Natural killer cell (primary cell): Measurements from ENCODE around the gene DTNBP1. TPM values are rescaled to one million over a fixed set of nuclear protein-coding genes. Genes with fewer than 3 reads are reported as not detected.

ENCODE experiments used
- ATAC-seq, 3 donors: fragments of 150-1000 bp in 2 of 3; fragments of 200-7000 bp in 1 of 3; cut with Tn5 transposase; 1 replicate in 1 of 3; 2 replicates in 2 of 3; pipeline ENCODE4 v1.10.0; 2021; ENCODE audit warnings: mild to moderate bottlenecking in 2 of 3, moderate library complexity in 2 of 3
- DNase-seq, 2 donors: peaks; one replicate each; pipeline versions ENCODE4 v3.0.0 to v3.0.0-alpha.2; 2013 to 2021; ENCODE audit warnings: mixed read lengths in 1 of 2
- H3K27ac ChIP-seq: one replicate; pipeline ENCODE4 v1.5.1; 2013; ENCODE audit warnings: mild to moderate bottlenecking, low read length
- H3K27me3 ChIP-seq: one replicate; pipeline ENCODE4 v1.6.1; 2013; ENCODE audit warnings: low read length; ENCODE audit not compliant: control insufficient read depth, insufficient read depth
- H3K36me3 ChIP-seq: one replicate; pipeline ENCODE4 v1.6.1; 2013; ENCODE audit warnings: low read length; ENCODE audit not compliant: control insufficient read depth, insufficient read depth
- H3K4me1 ChIP-seq: one replicate; pipeline ENCODE4 v1.6.1; 2013; ENCODE audit warnings: low read length; ENCODE audit not compliant: control insufficient read depth, insufficient read depth
- H3K4me3 ChIP-seq: one replicate; pipeline ENCODE4 v1.5.1; 2013; ENCODE audit warnings: low read length
- H3K9me3 ChIP-seq: one replicate; pipeline ENCODE4 v1.6.1; 2013; ENCODE audit warnings: low read length; ENCODE audit not compliant: control insufficient read depth, insufficient read depth
- H3K27ac Mint-ChIP-seq, 2 donors: one replicate each; pipeline ENCODE4 v1.8.0; 2022; ENCODE audit warnings: mild to moderate bottlenecking in 2 of 2, mixed read lengths in 2 of 2, moderate library complexity in 1 of 2
- H3K27me3 Mint-ChIP-seq, 2 donors: one replicate each; pipeline ENCODE4 v1.8.0; 2022; ENCODE audit warnings: low read depth in 2 of 2, mixed read lengths in 2 of 2
- H3K36me3 Mint-ChIP-seq: one replicate; pipeline ENCODE4 v1.8.0; 2022; ENCODE audit warnings: mixed read lengths
- H3K4me1 Mint-ChIP-seq, 2 donors: one replicate each; pipeline ENCODE4 v1.8.0; 2022; ENCODE audit warnings: mixed read lengths in 2 of 2
- H3K4me3 Mint-ChIP-seq: one replicate; pipeline ENCODE4 v1.8.0; 2022; ENCODE audit warnings: mild to moderate bottlenecking, moderate library complexity, mixed read lengths
- H3K9me3 Mint-ChIP-seq, 2 donors: one replicate each; pipeline ENCODE4 v1.8.0; 2022; ENCODE audit warnings: mixed read lengths in 2 of 2
- CTCF ChIP-seq: fragments of 200-600 bp; IDR thresholded peaks from one replicate; pipeline ENCODE4 v1.8.0; 2022; ENCODE audit warnings: antibody characterized with exemption
- WGBS: methylation state at CpG from one replicate; pipeline ENCODE4 v1.1.7; 2013; ENCODE audit warnings: missing lambda C conversion rate; ENCODE audit not compliant: insufficient coverage; 5-methylcytosine and 5-hydroxymethylcytosine counted together
- intact Hi-C: fragments of 100-400 bp; cut with micrococcal nuclease; formaldehyde crosslinking; loops from one replicate; pipeline ENCODE4 v1.14.2; 2022
- total RNA-seq, 4 donors: library from RNA; stranded (reverse); fragments of 120-200 nt in 1 of 4; gene quantifications; one replicate each; pipeline versions ENCODE4 v1.2.3 to v1.2.4, GENCODE V29; 2013 to 2022

DTNBP1 gene
- total RNA-seq, 3 donors from 2014 or later (not counting 1 experiment from before 2014, with no cell fraction given) = 31.6 to 42.2 (median 38.4) TPM

- no peak for TF ChIP-seq CTCF
- peak overlapping the region; percentile 44 to 46 for H3K27ac Mint-ChIP-seq
- H3K4me1 Mint-ChIP-seq = peaks cover 34 to 56% of the 10 kb centered on the region in 2 donors
- ATAC-seq (no peak), DNase-seq (no peak)
- H3K4me3 Mint-ChIP-seq = no peak overlapping the region
- intact Hi-C loops = no loop called here
- H3K9me3 Mint-ChIP-seq = no peaks in the 10 kb centered on the region
- H3K27me3 Mint-ChIP-seq = no peaks in the 10 kb centered on the region
- H3K27me3 ChIP-seq = no peaks in the 10 kb centered on the region
- no peak overlapping the region for H3K4me3 ChIP-seq
- peaks cover 74% of the 10 kb centered on the region for H3K36me3 ChIP-seq
- no peak overlapping the region for H3K27ac ChIP-seq
- peaks cover 6% of the 10 kb centered on the region for H3K36me3 Mint-ChIP-seq
- H3K9me3 ChIP-seq = no peaks in the 10 kb centered on the region
- no peaks in the 10 kb centered on the region for H3K4me1 ChIP-seq
- 95% methylated on average over 18 of the region's 18 CpGs for WGBS
Measured at GRCh38 chr6:15512126-15512525, 150.7 kb downstream of the DTNBP1 start.

- no peaks in the 10 kb centered on the region for H3K27me3 Mint-ChIP-seq
- H3K4me1 Mint-ChIP-seq = peaks cover 41 to 58% of the 10 kb centered on the region in 2 donors
- DNase-seq (no peak), ATAC-seq (no peak)
- H3K4me3 Mint-ChIP-seq = no peak overlapping the region
- H3K27ac Mint-ChIP-seq = peak overlapping the region; percentile 44 to 65
- Histone ChIP-seq H3K4me3 (no peak overlapping the region), H3K9me3 (no peaks in the 10 kb centered on the region), H3K36me3 (peaks cover 72% of the 10 kb centered on the region), H3K27ac (no peak overlapping the region), H3K4me1 (peaks cover under 1% of the 10 kb centered on the region), H3K27me3 (no peaks in the 10 kb centered on the region)
- 96% methylated on average over 14 of the region's 14 CpGs for WGBS
- TF ChIP-seq CTCF = no peak
- intact Hi-C loops = no loop called here
- no peaks in the 10 kb centered on the region for H3K9me3 Mint-ChIP-seq
- peaks cover 6% of the 10 kb centered on the region for H3K36me3 Mint-ChIP-seq
Measured at GRCh38 chr6:15511248-15512125, 151.3 kb downstream of the DTNBP1 start.

- Histone ChIP-seq H3K36me3 (peaks cover 67% of the 10 kb centered on the region), H3K27ac (no peak overlapping the region), H3K4me1 (peaks cover 8% of the 10 kb centered on the region), H3K4me3 (no peak overlapping the region), H3K27me3 (no peaks in the 10 kb centered on the region), H3K9me3 (no peaks in the 10 kb centered on the region)
- Mint-ChIP-seq H3K4me1 (peaks cover 49 to 66% of the 10 kb centered on the region in 2 donors), H3K4me3 (no peak overlapping the region), H3K27ac (peak overlapping the region; percentile 65 to 74), H3K9me3 (no peaks in the 10 kb centered on the region), H3K36me3 (peaks cover 6% of the 10 kb centered on the region), H3K27me3 (no peaks in the 10 kb centered on the region)
- 74% methylated on average over 16 of the region's 16 CpGs for WGBS
- ATAC-seq (no peak), DNase-seq (no peak)
- TF ChIP-seq CTCF = no peak
- intact Hi-C loops = no loop called here
Measured at GRCh38 chr6:15510536-15511247, 152.1 kb downstream of the DTNBP1 start.
